HCT116 (cell line): ENCODE results near the gene IQCN. TPM values are rescaled to one million over a fixed set of nuclear protein-coding genes. Genes with fewer than 3 reads are reported as not detected.

Source experiments
- ATAC-seq: fragments of 200-7000 bp; cut with Tn5 transposase; 2 replicates; pipeline ENCODE4 v1.9.1; 2020; ENCODE audit warnings: mild to moderate bottlenecking, moderate library complexity
- BruUV-seq: library from RNA; stranded (reverse); fragments of 400-500 nt; replicated peaks from 2 replicates; lab custom pipeline; 2021; lab: Mats Ljungman, UMichigan
- CTCF ChIA-PET: fragments of 300-600 bp; sonication (Branson Sonifier 250); formaldehyde crosslinking; loops from one replicate; lab custom pipeline; 2021; ENCODE audit warnings: antibody characterized with exemption; lab: Charles Lee
- POLR2A ChIA-PET: fragments of 300-600, 350-600 bp; sonication (Branson Sonifier 250); formaldehyde crosslinking; loops from one replicate; lab custom pipeline; 2021; ENCODE audit warnings: antibody characterized with exemption; lab: Charles Lee
- RAD21 ChIA-PET, 2 experiments: fragments of 300-600 bp; sonication (Branson Sonifier 250); formaldehyde crosslinking; loops; one replicate each; lab custom pipeline; 2023; ENCODE audit warnings: low total read pairs in 2 of 2; ENCODE audit not compliant: uncharacterized antibody in 2 of 2, unreplicated experiment in 2 of 2, low non-redundant PET in 1 of 2; lab: Charles Lee
- DNase-seq: peaks from one replicate; pipeline ENCODE4 v3.0.0-alpha.2; 2010; ENCODE audit warnings: low read depth, low spot score
- H2AFZ ChIP-seq: fragments of 200-600 bp; shearing (Covaris generic), sonication (generic); 2 replicates; pipeline ENCODE4 v1.6.1; 2017; ENCODE audit warnings: low read depth, mixed run types, mixed read lengths, antibody characterized with exemption, low read length; ENCODE audit not compliant: poor library complexity, severe bottlenecking
- H3K27ac ChIP-seq: 2 replicates; pipeline ENCODE4 v1.5.1; 2012; ENCODE audit warnings: low read depth, low read length
- H3K27me3 ChIP-seq: fragments of 200-600 bp; sonication (generic); 2 replicates; pipeline ENCODE4 v1.6.1; 2016; ENCODE audit warnings: mixed run types, low read length, mixed read lengths; ENCODE audit not compliant: insufficient read depth
- H3K36me3 ChIP-seq, 2 experiments: fragments of 200-500 bp in 1 of 2; fragments of 200-600 bp in 1 of 2; sonication (Bioruptor generic) in 1 of 2; sonication (generic) in 1 of 2; 2 replicates each; pipeline versions ENCODE4 v1.5.1 to v1.6.1; 2014 to 2016; ENCODE audit warnings: low read length in 2 of 2, inconsistent platforms in 1 of 2, mixed read lengths in 1 of 2, mixed run types in 1 of 2; ENCODE audit not compliant: insufficient read depth in 2 of 2, control insufficient read depth in 1 of 2
- H3K4me1 ChIP-seq, 2 experiments: fragments of 200-600 bp in 1 of 2; sonication (generic) in 1 of 2; 2 replicates each; pipeline versions ENCODE4 v1.5.1 to v1.6.1; 2012 to 2017; ENCODE audit warnings: low read length in 2 of 2, inconsistent platforms in 1 of 2, mild to moderate bottlenecking in 1 of 2, mixed read lengths in 1 of 2, mixed run types in 1 of 2, moderate library complexity in 1 of 2; ENCODE audit not compliant: insufficient read depth in 2 of 2, control insufficient read depth in 1 of 2
- H3K4me2 ChIP-seq: fragments of 200-600 bp; sonication (generic); 2 replicates; pipeline ENCODE4 v1.6.1; 2017; ENCODE audit warnings: mixed run types, low read length, mixed read lengths
- H3K4me3 ChIP-seq, 2 experiments: fragments of 200-600 bp in 1 of 2; sonication (generic) in 1 of 2; replicated peaks in 1 of 2; 2 replicates each; pipeline ENCODE4 v1.5.1; 2011 to 2016; ENCODE audit warnings: low read length in 2 of 2, control low read depth in 1 of 2, low read depth in 1 of 2, mild to moderate bottlenecking in 1 of 2, mixed read lengths in 1 of 2, mixed run types in 1 of 2
- H3K79me2 ChIP-seq: fragments of 200-600 bp; sonication (generic); 2 replicates; pipeline ENCODE4 v1.6.1; 2017; ENCODE audit warnings: mild to moderate bottlenecking, mixed run types, low read length, moderate library complexity, mixed read lengths; ENCODE audit not compliant: insufficient read depth
- H3K9ac ChIP-seq: fragments of 200-600 bp; sonication (generic); 2 replicates; pipeline ENCODE4 v1.6.1; 2016; ENCODE audit warnings: low read length, mixed read lengths
- H3K9me2 ChIP-seq: fragments of 200-600 bp; sonication (generic), shearing (Covaris generic); 2 replicates; pipeline ENCODE4 v1.6.1; 2017; ENCODE audit warnings: mixed run types, mild to moderate bottlenecking, moderate library complexity; ENCODE audit not compliant: insufficient read depth
- H3K9me3 ChIP-seq, 2 experiments: fragments of 200-500 bp in 1 of 2; fragments of 200-600 bp in 1 of 2; sonication (Bioruptor generic) in 1 of 2; sonication (generic) in 1 of 2; 2 replicates each; pipeline ENCODE4 v1.6.1; 2014 to 2017; ENCODE audit warnings: low read length in 2 of 2, mixed read lengths in 2 of 2, inconsistent platforms in 1 of 2, low read depth in 1 of 2, mild to moderate bottlenecking in 1 of 2, mixed run types in 1 of 2, moderate library complexity in 1 of 2; ENCODE audit not compliant: control insufficient read depth in 1 of 2, insufficient read depth in 1 of 2
- H4K20me1 ChIP-seq: fragments of 200-600 bp; sonication (generic), shearing (Covaris generic); 2 replicates; pipeline ENCODE4 v1.6.1; 2017; ENCODE audit warnings: mixed run types, mild to moderate bottlenecking, moderate library complexity; ENCODE audit not compliant: insufficient read depth
- CEBPB ChIP-seq: IDR thresholded peaks from 2 replicates; pipeline ENCODE4 v1.6.1; 2012; ENCODE audit warnings: low read depth
- POLR2A ChIP-seq: IDR thresholded peaks from 2 replicates; pipeline ENCODE4 v1.7.0; 2011; ENCODE audit warnings: borderline replicate concordance; ENCODE audit not compliant: insufficient read depth, insufficient read length; ENCODE audit errors: extremely low read depth
- POLR2AphosphoS5 ChIP-seq: IDR thresholded peaks from 2 replicates; pipeline ENCODE4 v1.6.1; 2011; ENCODE audit warnings: mild to moderate bottlenecking, low read depth, low read length, moderate library complexity
- YY1 ChIP-seq: IDR thresholded peaks from 2 replicates; pipeline ENCODE4 v1.6.1; 2011; ENCODE audit warnings: low read length, low read depth, moderate library complexity, mild to moderate bottlenecking; ENCODE audit not compliant: insufficient replicate concordance; ENCODE audit errors: extremely low read depth
- ZFX ChIP-seq: fragments of 450-650 bp; IDR thresholded peaks from 2 replicates; pipeline ENCODE4 v1.6.1; 2017
- intact Hi-C: fragments of 100-400 bp; cut with micrococcal nuclease; formaldehyde crosslinking; loops from 2 replicates; pipeline ENCODE4 v1.10.0; 2022
- total RNA-seq: library from RNA; stranded (reverse); gene quantifications from one replicate; pipeline ENCODE4 v1.2.1, GENCODE V29; 2021; ENCODE audit not compliant: unreplicated experiment
- TF ChIP-seq, protein P1 (sequence below): IDR thresholded peaks from 2 replicates; pipeline ENCODE4 v1.6.1; 2012
- TF ChIP-seq, protein P2 (sequence below): IDR thresholded peaks from 2 replicates; pipeline ENCODE4 v1.6.1; 2011; ENCODE audit warnings: mild to moderate bottlenecking, low read length, moderate library complexity; ENCODE audit not compliant: insufficient replicate concordance; ENCODE audit errors: extremely low read depth
- TF ChIP-seq, protein P3 (sequence below): IDR thresholded peaks from 2 replicates; pipeline ENCODE4 v1.6.1; 2012; ENCODE audit warnings: low read depth

The IQCN gene
- total RNA-seq, 1 experiment from 2014 or later: 4.8 TPM

DNA sequence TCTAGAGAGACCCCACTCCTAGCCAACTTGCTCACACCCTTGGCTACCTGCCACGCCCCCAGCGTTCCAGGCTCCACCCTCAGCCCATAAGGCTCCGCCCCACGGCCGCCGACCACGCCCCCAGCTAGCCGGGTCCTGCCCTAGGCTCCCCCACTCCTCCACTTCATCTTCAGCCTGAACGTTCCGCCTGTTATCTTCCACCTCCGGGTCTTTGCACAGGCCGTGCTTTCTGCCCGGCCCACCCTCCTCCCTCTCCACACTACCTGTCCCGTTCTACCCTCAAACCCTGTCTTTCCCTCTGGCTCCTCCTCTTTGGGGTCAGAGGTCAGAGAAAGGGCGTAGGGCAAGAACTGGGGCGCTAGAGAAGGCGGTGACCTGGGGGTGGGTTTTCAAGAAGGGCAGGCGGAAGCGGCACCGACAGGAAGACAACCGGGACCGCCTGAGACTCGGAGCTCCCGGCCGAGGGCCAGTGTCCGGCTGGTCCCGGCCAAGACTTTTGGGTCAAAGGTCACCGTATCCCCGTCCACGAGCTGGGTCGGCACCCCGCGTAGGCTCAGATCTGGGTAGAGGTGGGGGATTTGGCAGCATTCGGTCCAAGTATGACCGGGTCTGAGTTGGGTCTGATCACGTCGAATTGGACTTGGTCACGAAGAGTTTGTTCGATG, 50.3 kb downstream of the IQCN start:
- CTCF ChIA-PET: interaction anchor here (0.7 to 2.0 kb wide), 14 partner anchors 9 to 111 kb away, joined by 3 to 31 read pairs (median 4); partner anchors contain the start of genes IQCN and PIK3R2
- no peaks in the 10 kb centered on the region for H3K79me2 ChIP-seq
- BruUV-seq: no TSS peak
- no peaks in the 10 kb centered on the region for H3K36me3 ChIP-seq
- peak overlapping the region; percentile 39; the same call in 1 of the 2 replicates for H3K9ac ChIP-seq
- H3K4me1 ChIP-seq: peaks cover 18 to 30% of the 10 kb centered on the region in 2 experiments
- no peak overlapping the region for H2AFZ ChIP-seq
- no peaks in the 10 kb centered on the region for H3K27me3 ChIP-seq
- peak overlapping the region; percentile 44 to 56 for H3K4me3 ChIP-seq
- no peaks in the 10 kb centered on the region for H3K9me2 ChIP-seq
- POLR2A ChIA-PET: interaction anchor here (0.8 to 1.9 kb wide), 10 partner anchors 14 to 162 kb away, joined by 3 to 19 read pairs (median 4); partner anchors contain the start of genes GDF15, JUND, MPV17L2 and RAB3A
- H4K20me1 ChIP-seq: no peaks in the 10 kb centered on the region
- peak overlapping the region; percentile 91 for H3K4me2 ChIP-seq
- TF ChIP-seq, protein P1, sequence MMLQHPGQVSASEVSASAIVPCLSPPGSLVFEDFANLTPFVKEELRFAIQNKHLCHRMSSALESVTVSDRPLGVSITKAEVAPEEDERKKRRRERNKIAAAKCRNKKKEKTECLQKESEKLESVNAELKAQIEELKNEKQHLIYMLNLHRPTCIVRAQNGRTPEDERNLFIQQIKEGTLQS: no peak
- TF ChIP-seq, protein P2, sequence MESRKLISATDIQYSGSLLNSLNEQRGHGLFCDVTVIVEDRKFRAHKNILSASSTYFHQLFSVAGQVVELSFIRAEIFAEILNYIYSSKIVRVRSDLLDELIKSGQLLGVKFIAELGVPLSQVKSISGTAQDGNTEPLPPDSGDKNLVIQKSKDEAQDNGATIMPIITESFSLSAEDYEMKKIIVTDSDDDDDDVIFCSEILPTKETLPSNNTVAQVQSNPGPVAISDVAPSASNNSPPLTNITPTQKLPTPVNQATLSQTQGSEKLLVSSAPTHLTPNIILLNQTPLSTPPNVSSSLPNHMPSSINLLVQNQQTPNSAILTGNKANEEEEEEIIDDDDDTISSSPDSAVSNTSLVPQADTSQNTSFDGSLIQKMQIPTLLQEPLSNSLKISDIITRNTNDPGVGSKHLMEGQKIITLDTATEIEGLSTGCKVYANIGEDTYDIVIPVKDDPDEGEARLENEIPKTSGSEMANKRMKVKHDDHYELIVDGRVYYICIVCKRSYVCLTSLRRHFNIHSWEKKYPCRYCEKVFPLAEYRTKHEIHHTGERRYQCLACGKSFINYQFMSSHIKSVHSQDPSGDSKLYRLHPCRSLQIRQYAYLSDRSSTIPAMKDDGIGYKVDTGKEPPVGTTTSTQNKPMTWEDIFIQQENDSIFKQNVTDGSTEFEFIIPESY: no peak
- peak; percentile 23 for TF ChIP-seq POLR2A
- TF ChIP-seq YY1: no peak
- TF ChIP-seq POLR2AphosphoS5: peak; percentile 32; the same call in 1 of the 2 replicates
- TF ChIP-seq CEBPB: no peak
- TF ChIP-seq ZFX: no peak
- TF ChIP-seq, protein P3, sequence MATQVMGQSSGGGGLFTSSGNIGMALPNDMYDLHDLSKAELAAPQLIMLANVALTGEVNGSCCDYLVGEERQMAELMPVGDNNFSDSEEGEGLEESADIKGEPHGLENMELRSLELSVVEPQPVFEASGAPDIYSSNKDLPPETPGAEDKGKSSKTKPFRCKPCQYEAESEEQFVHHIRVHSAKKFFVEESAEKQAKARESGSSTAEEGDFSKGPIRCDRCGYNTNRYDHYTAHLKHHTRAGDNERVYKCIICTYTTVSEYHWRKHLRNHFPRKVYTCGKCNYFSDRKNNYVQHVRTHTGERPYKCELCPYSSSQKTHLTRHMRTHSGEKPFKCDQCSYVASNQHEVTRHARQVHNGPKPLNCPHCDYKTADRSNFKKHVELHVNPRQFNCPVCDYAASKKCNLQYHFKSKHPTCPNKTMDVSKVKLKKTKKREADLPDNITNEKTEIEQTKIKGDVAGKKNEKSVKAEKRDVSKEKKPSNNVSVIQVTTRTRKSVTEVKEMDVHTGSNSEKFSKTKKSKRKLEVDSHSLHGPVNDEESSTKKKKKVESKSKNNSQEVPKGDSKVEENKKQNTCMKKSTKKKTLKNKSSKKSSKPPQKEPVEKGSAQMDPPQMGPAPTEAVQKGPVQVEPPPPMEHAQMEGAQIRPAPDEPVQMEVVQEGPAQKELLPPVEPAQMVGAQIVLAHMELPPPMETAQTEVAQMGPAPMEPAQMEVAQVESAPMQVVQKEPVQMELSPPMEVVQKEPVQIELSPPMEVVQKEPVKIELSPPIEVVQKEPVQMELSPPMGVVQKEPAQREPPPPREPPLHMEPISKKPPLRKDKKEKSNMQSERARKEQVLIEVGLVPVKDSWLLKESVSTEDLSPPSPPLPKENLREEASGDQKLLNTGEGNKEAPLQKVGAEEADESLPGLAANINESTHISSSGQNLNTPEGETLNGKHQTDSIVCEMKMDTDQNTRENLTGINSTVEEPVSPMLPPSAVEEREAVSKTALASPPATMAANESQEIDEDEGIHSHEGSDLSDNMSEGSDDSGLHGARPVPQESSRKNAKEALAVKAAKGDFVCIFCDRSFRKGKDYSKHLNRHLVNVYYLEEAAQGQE: no peak
- TF ChIP-seq, all 23 proteins: peak for 2
- intact Hi-C loops: no loop called here
- peak; percentile 65 for ATAC-seq
- peak; percentile 49 for DNase-seq
- Histone ChIP-seq H3K27ac (peak overlapping the region; percentile 72), H3K9me3 (no peaks in the 10 kb centered on the region)
- RAD21 ChIA-PET: interaction anchor here (0.6 to 1.2 kb wide), 4 partner anchors 19 to 112 kb away, joined by 3 to 7 read pairs (median 4); partner anchors contain the start of gene RAB3A (in 1 of the 2)
